ENCODE measurements around the gene EVI5. TPM values are rescaled to one million over a fixed set of nuclear protein-coding genes. Genes with fewer than 3 reads are reported as not detected.

EVI5 gene
- total RNA-seq, 1 donor from 2014 or later, result 19.8 TPM

DNA sequence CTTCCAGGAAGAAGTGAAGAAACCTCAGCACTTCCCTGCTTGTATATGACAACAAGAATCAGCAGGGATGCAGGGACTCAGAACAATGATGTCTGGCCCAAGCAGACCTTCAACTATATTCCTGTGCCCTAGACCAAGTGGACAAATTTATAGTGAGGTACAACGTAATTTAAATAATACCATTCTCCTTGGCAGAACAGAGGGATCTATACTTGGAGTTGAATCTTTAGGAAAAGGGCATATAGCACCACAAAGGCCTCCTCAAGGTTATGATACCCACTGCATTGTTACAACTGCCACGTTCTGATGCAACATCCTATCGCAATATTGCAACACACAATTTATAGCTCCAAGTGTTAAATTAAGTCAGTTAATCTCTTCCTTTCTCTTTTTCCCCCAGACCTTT lies 269.1 kb downstream of the EVI5 start:
- Histone ChIP-seq H3K4me3 (no peak overlapping the region), H3K4me1 (no peaks in the 10 kb centered on the region), H3K27ac (no peak overlapping the region), H3K36me3 (peaks cover 0 to 14% of the 10 kb centered on the region in 2 donors), H3K27me3 (no peaks in the 10 kb centered on the region), H3K9me3 (no peaks in the 10 kb centered on the region)
- TF ChIP-seq, protein P1, sequence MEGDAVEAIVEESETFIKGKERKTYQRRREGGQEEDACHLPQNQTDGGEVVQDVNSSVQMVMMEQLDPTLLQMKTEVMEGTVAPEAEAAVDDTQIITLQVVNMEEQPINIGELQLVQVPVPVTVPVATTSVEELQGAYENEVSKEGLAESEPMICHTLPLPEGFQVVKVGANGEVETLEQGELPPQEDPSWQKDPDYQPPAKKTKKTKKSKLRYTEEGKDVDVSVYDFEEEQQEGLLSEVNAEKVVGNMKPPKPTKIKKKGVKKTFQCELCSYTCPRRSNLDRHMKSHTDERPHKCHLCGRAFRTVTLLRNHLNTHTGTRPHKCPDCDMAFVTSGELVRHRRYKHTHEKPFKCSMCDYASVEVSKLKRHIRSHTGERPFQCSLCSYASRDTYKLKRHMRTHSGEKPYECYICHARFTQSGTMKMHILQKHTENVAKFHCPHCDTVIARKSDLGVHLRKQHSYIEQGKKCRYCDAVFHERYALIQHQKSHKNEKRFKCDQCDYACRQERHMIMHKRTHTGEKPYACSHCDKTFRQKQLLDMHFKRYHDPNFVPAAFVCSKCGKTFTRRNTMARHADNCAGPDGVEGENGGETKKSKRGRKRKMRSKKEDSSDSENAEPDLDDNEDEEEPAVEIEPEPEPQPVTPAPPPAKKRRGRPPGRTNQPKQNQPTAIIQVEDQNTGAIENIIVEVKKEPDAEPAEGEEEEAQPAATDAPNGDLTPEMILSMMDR (IDR thresholded peaks at IDR 0.05), result no peak
- intact Hi-C loops (cut with DNase I), result no loop called here
- DNase-seq (ENCODE audit: low spot score in 2 of 2), result no peak

GRCh38 chr1:92511541-92511940 lies 273.4 kb downstream of the EVI5 start:
- Histone ChIP-seq H3K4me3 (no peak overlapping the region), H3K9me3 (no peaks in the 10 kb centered on the region), H3K4me1 (no peaks in the 10 kb centered on the region), H3K27me3 (no peaks in the 10 kb centered on the region), H3K27ac (no peak overlapping the region), H3K36me3 (peaks cover 0 to 3% of the 10 kb centered on the region in 2 donors)
- intact Hi-C loops (cut with DNase I), result no loop called here
- TF ChIP-seq, protein P1 (IDR thresholded peaks at IDR 0.05), result no peak
- DNase-seq (ENCODE audit: low spot score in 2 of 2), result no peak

DNA sequence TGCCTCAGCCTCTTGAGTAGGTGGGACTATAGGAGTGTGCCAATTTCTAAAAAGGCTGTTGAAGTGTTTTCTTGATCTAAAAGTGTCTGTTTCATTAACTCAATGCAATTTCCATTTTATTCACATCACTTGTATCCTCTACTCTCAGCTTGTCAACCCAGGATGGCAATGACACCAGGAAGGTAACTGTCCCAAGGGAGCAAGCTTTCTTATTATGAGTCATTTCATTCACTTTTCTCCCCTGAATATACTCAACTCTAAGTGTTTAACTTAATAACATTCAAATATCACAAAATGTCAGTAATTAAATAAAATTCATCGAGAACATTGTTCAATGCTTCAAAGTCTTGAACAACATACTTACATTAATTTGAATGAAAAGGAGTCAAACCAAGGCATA lies 275.3 kb downstream of the EVI5 start:
- TF ChIP-seq, protein P1 (IDR thresholded peaks at IDR 0.05), result no peak
- no peak for DNase-seq (ENCODE audit: low spot score in 2 of 2)
- no peak overlapping the region for H3K4me3 ChIP-seq
- H3K36me3 ChIP-seq, result peaks cover 0 to 3% of the 10 kb centered on the region in 2 donors
- no peaks in the 10 kb centered on the region for H3K9me3 ChIP-seq
- intact Hi-C loops (cut with DNase I), result no loop called here
- no peaks in the 10 kb centered on the region for H3K27me3 ChIP-seq
- H3K27ac ChIP-seq, result no peak overlapping the region
- H3K4me1 ChIP-seq, result no peaks in the 10 kb centered on the region

DNA sequence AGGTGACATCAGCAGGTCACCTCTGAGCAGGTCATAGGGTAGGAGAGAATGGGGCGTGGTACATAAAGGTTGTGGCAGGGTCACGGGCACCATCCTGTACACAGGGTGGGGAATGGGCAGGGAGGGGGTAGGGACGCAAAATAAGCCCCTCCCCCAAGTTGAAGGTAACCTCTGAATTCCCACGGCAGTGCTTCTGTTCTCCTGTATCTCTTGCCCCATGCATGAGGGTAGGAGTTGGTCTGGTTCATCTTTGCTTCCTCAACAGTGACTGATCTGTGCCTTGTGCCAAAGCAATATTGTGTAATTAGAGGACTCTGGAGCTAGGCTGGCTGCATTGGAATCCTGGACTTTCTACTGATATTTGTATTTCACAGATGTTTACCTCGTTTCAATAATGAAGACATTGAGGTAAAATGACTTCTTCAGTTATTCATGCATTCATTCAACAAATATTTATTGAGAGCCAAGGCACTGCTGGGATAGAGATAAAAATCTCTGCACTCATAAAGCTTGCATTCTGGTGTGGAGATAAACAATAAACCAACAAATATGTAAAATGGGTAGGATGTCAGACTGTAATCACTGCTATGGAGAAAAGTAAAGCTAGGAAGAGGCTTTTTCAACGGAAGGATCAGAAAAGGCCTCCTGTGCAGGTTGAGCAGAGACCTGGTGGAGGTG lies 279.8 kb downstream of the EVI5 start:
- intact Hi-C loops (cut with DNase I), result no loop called here
- no peak for DNase-seq (ENCODE audit: low spot score in 2 of 2)
- H3K27ac ChIP-seq, result no peak overlapping the region
- H3K4me3 ChIP-seq, result no peak overlapping the region
- no peaks in the 10 kb centered on the region for H3K27me3 ChIP-seq
- no peaks in the 10 kb centered on the region for H3K9me3 ChIP-seq
- H3K4me1 ChIP-seq, result no peaks in the 10 kb centered on the region
- no peaks in the 10 kb centered on the region for H3K36me3 ChIP-seq
- TF ChIP-seq, protein P1 (IDR thresholded peaks at IDR 0.05), result no peak

GRCh38 chr1:92504291-92505014 lies 280.5 kb downstream of the EVI5 start:
- H3K27ac ChIP-seq, result no peak overlapping the region

More at GRCh38 chr1:92504291-92505014, 280.5 kb downstream of the EVI5 start:
- DNase-seq (ENCODE audit: low spot score in 2 of 2), result no peak
- H3K4me1 ChIP-seq, result no peaks in the 10 kb centered on the region
- intact Hi-C loops (cut with DNase I), result no loop called here
- TF ChIP-seq, protein P1 (IDR thresholded peaks at IDR 0.05), result no peak
- no peak overlapping the region for H3K4me3 ChIP-seq
- H3K27me3 ChIP-seq, result no peaks in the 10 kb centered on the region
- H3K36me3 ChIP-seq, result no peaks in the 10 kb centered on the region
- H3K9me3 ChIP-seq, result no peaks in the 10 kb centered on the region
